C1 segment of cervical spinal cord (tissue), 14 donors: ENCODE results near the gene BAHCC1.
"Not testable (repeated sequence)": the region's sequence is repeated elsewhere in the genome, so short reads cannot be mapped to it uniquely, and the experiment has no call there.

Source experiments
- DNase-seq, 14 donors: peaks; one replicate each; lab custom pipeline; 2025; lab: John Stamatoyannopoulos, UW

The BAHCC1 gene

GRCh38 chr17:81411305-81411704 lies 16.0 kb downstream of the BAHCC1 start:
- no peak for DNase-seq

GRCh38 chr17:81412490-81413093 lies 17.3 kb downstream of the BAHCC1 start:
- no peak for DNase-seq

- no peak for DNase-seq
Measured at GRCh38 chr17:81413497-81414135, 18.4 kb downstream of the BAHCC1 start.

GRCh38 chr17:81414756-81415516 lies 19.7 kb downstream of the BAHCC1 start:
- no peak for DNase-seq

GRCh38 chr17:81415681-81416080 lies 20.4 kb downstream of the BAHCC1 start:
- no peak for DNase-seq

- DNase-seq, result peak in 2 of 14 donors; percentile 33 to 89
Measured at GRCh38 chr17:81416612-81417011, 21.4 kb downstream of the BAHCC1 start.

- no peak for DNase-seq
Measured at GRCh38 chr17:81417049-81417878, 22.0 kb downstream of the BAHCC1 start.

GRCh38 chr17:81417879-81418709 lies 22.8 kb downstream of the BAHCC1 start:
- DNase-seq, result no peak

GRCh38 chr17:81418710-81419318 lies 23.6 kb downstream of the BAHCC1 start:
- DNase-seq, result no peak

GRCh38 chr17:81419319-81419885 lies 24.1 kb downstream of the BAHCC1 start:
- peak in 3 of 14 donors; percentile 22 to 54 (median 31) for DNase-seq

GRCh38 chr17:81419886-81420768 lies 24.9 kb downstream of the BAHCC1 start:
- peak in 7 of 14 donors; percentile 29 to 76 (median 53) for DNase-seq

GRCh38 chr17:81420769-81421462 lies 25.7 kb downstream of the BAHCC1 start:
- DNase-seq, result peak in 13 of 14 donors; percentile 38 to 96 (median 78)

- peak in 9 of 14 donors; percentile 28 to 95 (median 56) for DNase-seq
Measured at GRCh38 chr17:81422776-81423697, 27.8 kb downstream of the BAHCC1 start.

- peak in 1 of 14 donors; percentile 72 for DNase-seq
Measured at GRCh38 chr17:81423698-81424071, 28.4 kb downstream of the BAHCC1 start.

GRCh38 chr17:81424151-81425017 lies 29.1 kb downstream of the BAHCC1 start:
- no peak for DNase-seq

- not testable (repeated sequence) for DNase-seq
Measured at GRCh38 chr17:81425041-81425440, 29.8 kb downstream of the BAHCC1 start.
